HUES48 (cell line): ENCODE results near the gene LETM1.

Experiments
- H3K27ac ChIP-seq: one replicate; pipeline ENCODE4 v1.7.0; 2013; ENCODE audit warnings: low read depth, low read length, inconsistent platforms
- H3K27me3 ChIP-seq: 2 replicates; pipeline ENCODE4 v1.6.1; 2013; ENCODE audit warnings: mild to moderate bottlenecking, low read length; ENCODE audit not compliant: control insufficient read depth, insufficient read depth
- H3K36me3 ChIP-seq: 2 replicates; pipeline ENCODE4 v1.6.1; 2013; ENCODE audit warnings: low read length; ENCODE audit not compliant: control insufficient read depth, insufficient read depth
- H3K4me1 ChIP-seq: 2 replicates; pipeline ENCODE4 v1.6.1; 2013; ENCODE audit warnings: mild to moderate bottlenecking, low read length; ENCODE audit not compliant: control insufficient read depth, insufficient read depth
- H3K4me3 ChIP-seq: 2 replicates; pipeline ENCODE4 v1.5.1; 2013; ENCODE audit warnings: mild to moderate bottlenecking, low read depth, low read length
- H3K9ac ChIP-seq: 2 replicates; pipeline ENCODE4 v1.6.1; 2013; ENCODE audit warnings: mild to moderate bottlenecking, low read depth, low read length, moderate library complexity
- H3K9me3 ChIP-seq: 2 replicates; pipeline ENCODE4 v1.6.1; 2013; ENCODE audit warnings: low read length; ENCODE audit not compliant: control insufficient read depth, insufficient read depth

The LETM1 gene

GRCh38 chr4:1872870-1873269 is 16.9 kb upstream of the LETM1 start:
- Histone ChIP-seq H3K9ac (no peak overlapping the region), H3K9me3 (no peaks in the 10 kb centered on the region), H3K4me1 (peaks cover 31% of the 10 kb centered on the region), H3K27me3 (peaks cover 27% of the 10 kb centered on the region), H3K4me3 (peak overlapping the region; percentile 68), H3K36me3 (no peaks in the 10 kb centered on the region), H3K27ac (no peak overlapping the region)

DNA sequence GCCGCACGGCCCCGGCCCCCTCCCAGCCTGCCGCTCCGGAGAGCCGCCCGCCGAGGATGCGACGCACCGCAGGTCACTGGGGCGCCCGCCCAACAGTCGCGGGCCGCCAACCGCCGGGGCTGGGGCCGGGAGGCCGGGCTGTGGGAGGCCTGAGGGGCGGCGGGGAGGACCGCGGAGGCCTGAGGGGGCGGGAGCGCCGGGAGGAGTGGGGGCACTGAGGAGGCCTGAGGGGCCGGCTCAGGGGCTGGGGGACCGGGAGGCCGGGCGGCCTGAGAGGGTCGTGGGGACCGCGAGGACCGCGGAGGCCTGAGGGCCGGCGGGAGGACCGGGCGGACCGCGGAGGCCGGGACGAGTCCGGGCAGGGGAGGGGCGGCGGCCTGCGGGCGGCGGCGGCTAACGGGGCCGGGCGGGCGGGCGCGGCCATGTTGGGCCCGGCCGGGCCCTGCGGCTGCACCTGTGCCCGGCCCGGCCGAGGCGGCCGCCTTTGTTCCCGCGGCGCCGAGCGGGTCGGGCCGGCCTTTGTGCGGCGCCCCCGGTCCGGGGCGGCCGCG is 15.6 kb upstream of the LETM1 start:
- Histone ChIP-seq H3K27ac (peak overlapping the region; percentile 92), H3K9me3 (no peaks in the 10 kb centered on the region), H3K9ac (peak overlapping the region; percentile 46; the same call in 1 of the 2 replicates), H3K27me3 (peaks cover 40% of the 10 kb centered on the region), H3K4me1 (peaks cover 24% of the 10 kb centered on the region), H3K36me3 (no peaks in the 10 kb centered on the region), H3K4me3 (peak overlapping the region; percentile 68)

GRCh38 chr4:1870578-1871443 is 14.9 kb upstream of the LETM1 start, which contains the start of gene NSD2:
NSD2 (plus strand) TSS chr4:1871393; CDS start chr4:1900655, 29,262 bp downstream.
- H3K27ac ChIP-seq: peak within 1 kb of the TSS; percentile 92
- peak within 1 kb of the TSS; percentile 68 for H3K4me3 ChIP-seq
- peaks cover 24% of the 10 kb centered on the region for H3K4me1 ChIP-seq
- H3K9ac ChIP-seq: peak within 1 kb of the TSS; percentile 58; the same call in 1 of the 2 replicates
- no peaks in the 10 kb centered on the region for H3K9me3 ChIP-seq
- no peaks in the 10 kb centered on the region for H3K36me3 ChIP-seq
- H3K27me3 ChIP-seq: peaks cover 48% of the 10 kb centered on the region

DNA sequence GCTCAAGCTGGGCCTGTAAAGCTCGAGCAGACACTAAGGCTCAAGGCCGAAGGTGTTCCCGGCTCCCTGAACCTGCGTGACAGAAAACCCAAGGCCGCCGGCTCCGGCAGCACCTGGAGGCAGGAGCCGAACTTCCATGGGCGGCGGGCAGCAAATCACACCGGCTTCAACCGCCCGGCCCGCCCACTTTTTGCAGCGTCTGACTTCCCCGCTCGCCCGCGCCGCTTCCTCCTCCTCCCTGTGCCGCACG is 14.3 kb upstream of the LETM1 start:
- H3K36me3 ChIP-seq: no peaks in the 10 kb centered on the region
- peak overlapping the region; percentile 58; the same call in 1 of the 2 replicates for H3K9ac ChIP-seq
- peak overlapping the region; percentile 67 for H3K4me3 ChIP-seq
- H3K27me3 ChIP-seq: peaks cover 53% of the 10 kb centered on the region
- peak overlapping the region; percentile 84 for H3K27ac ChIP-seq
- no peaks in the 10 kb centered on the region for H3K9me3 ChIP-seq
- peaks cover 24% of the 10 kb centered on the region for H3K4me1 ChIP-seq

DNA sequence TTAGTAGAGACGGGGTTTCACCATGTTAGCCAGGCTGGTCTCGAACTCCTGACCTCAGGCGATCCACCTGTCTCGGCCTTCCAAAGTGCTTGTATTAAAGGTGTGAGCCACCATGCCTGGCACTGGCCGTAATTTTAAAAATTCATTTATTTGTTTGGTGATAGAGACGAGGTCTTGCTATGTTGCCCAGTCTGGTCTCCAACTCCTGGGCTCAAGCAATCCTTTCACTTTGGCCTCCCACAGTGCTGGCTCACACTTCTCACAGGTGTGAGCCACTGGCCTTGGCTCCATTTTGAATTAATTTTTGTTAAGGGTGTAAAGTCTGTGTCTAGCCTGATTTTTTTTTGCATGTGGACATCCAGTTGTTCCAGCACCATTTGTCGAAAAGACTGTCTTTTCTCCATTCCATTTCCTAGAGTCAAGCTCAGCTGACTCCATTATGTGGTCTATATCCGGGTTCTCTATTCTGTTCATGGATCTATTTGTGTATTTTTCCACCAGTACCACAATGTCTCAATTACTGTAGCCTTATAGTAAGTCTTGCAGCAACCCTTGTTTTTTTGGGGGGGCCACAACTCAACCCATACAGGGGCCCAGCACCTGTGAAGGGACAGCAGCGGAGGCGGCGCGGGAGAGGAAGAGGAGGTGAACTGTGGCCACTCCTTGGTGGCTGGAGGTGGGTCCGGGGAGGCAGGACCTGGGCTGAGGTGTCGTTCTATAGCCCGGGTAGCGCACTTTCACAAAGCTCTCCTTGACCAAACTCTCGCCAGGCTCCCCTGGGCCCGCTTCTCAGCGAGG is 13.8 kb upstream of the LETM1 start:
- peak overlapping the region; percentile 84 for H3K27ac ChIP-seq
- no peaks in the 10 kb centered on the region for H3K36me3 ChIP-seq
- no peak overlapping the region; the same call in 1 of the 2 replicates for H3K9ac ChIP-seq
- H3K4me3 ChIP-seq: peak overlapping the region; percentile 67
- peaks cover 24% of the 10 kb centered on the region for H3K4me1 ChIP-seq
- peaks cover 59% of the 10 kb centered on the region for H3K27me3 ChIP-seq
- H3K9me3 ChIP-seq: no peaks in the 10 kb centered on the region

DNA sequence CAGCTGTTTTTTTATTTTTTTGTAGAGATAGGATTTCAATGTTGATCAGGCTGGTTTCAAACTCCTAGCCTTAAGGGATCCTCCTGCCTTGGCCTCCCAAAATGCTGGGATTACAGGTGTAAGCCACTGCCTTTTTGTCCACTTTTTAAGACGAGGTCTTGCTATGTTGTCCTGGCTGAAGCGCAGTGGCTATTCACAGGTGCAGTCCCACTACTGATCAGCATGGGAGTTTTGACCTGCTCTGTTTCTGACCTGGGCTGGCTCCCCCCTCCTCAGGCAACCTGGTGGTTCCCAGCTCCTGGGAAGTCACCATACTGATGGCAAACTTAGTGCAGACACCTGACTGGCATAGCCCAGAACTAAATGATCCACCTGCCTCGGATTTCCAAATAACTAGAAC is 13.0 kb upstream of the LETM1 start:
- H3K9me3 ChIP-seq: no peaks in the 10 kb centered on the region
- H3K9ac ChIP-seq: no peak overlapping the region
- H3K4me1 ChIP-seq: peaks cover 22% of the 10 kb centered on the region
- H3K4me3 ChIP-seq: no peak overlapping the region
- H3K27me3 ChIP-seq: peaks cover 67% of the 10 kb centered on the region
- H3K36me3 ChIP-seq: no peaks in the 10 kb centered on the region
- H3K27ac ChIP-seq: no peak overlapping the region

DNA sequence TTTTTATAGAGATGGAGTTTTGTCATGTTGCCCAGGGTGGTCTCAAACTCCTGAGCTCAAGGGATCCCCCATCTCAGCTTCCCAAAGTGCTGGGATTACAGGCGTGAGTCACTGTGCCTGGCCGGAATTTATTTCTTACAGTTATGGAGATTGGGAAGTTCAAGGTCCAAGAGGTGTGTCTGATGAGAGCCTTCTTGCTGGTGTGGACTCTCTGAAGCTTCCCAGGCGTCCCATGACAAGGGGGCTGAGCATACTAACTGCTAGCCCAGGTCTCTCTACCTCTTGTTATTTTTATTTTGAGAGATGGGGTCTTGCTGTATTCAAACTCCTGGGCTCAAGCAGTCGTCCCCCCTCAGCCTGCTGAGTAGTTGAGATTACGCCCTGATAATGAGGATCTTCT is 12.3 kb upstream of the LETM1 start:
- Histone ChIP-seq H3K36me3 (no peaks in the 10 kb centered on the region), H3K27ac (no peak overlapping the region), H3K9me3 (no peaks in the 10 kb centered on the region), H3K9ac (no peak overlapping the region), H3K27me3 (peaks cover 73% of the 10 kb centered on the region), H3K4me3 (no peak overlapping the region), H3K4me1 (peaks cover 16% of the 10 kb centered on the region)

GRCh38 chr4:1866189-1866661 is 10.3 kb upstream of the LETM1 start:
- H3K9ac ChIP-seq: no peak overlapping the region
- peaks cover 89% of the 10 kb centered on the region for H3K27me3 ChIP-seq
- no peaks in the 10 kb centered on the region for H3K36me3 ChIP-seq
- peaks cover 6% of the 10 kb centered on the region; the same call in 1 of the 2 replicates for H3K4me1 ChIP-seq
- no peak overlapping the region for H3K4me3 ChIP-seq
- H3K9me3 ChIP-seq: no peaks in the 10 kb centered on the region
- H3K27ac ChIP-seq: no peak overlapping the region

DNA sequence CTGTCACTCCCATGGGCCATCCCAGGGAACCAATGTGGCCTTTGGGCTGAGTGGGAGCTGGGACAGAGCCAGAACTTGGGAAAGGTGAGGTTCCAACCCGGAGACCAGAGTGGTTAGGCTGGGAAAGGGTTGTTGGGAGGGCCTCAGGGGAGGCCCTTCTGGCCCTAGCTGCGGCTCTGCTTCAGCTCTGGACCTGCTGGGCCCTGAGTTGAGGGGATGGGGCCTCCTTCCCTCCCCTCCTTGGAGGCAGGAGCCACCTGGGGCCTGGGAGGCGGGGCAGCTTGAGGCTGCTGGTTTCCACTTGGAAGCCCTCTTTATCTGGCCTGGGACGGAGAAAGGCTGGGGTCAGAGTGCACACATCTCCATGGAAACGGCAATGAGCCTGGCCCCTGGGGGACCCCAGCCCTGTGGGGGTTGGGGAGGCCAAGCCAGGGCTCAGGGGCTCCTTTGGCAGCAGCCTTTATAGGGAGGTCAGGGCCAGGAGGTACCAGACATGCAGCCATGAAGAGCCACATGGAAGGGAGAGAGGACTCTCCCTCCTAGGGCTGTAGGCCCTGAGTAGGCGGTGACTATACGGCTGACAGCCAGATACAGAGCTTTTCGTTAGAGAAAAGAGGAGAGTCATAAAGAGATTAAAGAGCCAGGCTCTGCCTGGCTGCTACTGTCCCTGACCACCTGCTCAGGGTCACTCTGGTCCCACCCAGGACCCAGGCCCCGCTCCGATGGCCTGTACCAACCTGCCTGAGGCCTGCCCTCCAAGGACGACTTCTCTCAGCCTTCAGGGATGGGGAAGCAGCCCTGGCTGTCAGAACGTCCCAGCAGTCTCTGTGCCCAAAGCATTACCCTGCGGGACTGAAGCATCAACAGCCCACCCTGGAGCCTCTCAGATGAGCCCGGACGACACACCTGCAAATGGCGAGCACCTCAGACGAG is 8.4 kb upstream of the LETM1 start:
- peaks cover 99% of the 10 kb centered on the region for H3K27me3 ChIP-seq
- H3K9ac ChIP-seq: no peak overlapping the region
- H3K4me1 ChIP-seq: no peaks in the 10 kb centered on the region
- H3K4me3 ChIP-seq: no peak overlapping the region
- H3K9me3 ChIP-seq: no peaks in the 10 kb centered on the region
- no peaks in the 10 kb centered on the region for H3K36me3 ChIP-seq
- no peak overlapping the region for H3K27ac ChIP-seq

DNA sequence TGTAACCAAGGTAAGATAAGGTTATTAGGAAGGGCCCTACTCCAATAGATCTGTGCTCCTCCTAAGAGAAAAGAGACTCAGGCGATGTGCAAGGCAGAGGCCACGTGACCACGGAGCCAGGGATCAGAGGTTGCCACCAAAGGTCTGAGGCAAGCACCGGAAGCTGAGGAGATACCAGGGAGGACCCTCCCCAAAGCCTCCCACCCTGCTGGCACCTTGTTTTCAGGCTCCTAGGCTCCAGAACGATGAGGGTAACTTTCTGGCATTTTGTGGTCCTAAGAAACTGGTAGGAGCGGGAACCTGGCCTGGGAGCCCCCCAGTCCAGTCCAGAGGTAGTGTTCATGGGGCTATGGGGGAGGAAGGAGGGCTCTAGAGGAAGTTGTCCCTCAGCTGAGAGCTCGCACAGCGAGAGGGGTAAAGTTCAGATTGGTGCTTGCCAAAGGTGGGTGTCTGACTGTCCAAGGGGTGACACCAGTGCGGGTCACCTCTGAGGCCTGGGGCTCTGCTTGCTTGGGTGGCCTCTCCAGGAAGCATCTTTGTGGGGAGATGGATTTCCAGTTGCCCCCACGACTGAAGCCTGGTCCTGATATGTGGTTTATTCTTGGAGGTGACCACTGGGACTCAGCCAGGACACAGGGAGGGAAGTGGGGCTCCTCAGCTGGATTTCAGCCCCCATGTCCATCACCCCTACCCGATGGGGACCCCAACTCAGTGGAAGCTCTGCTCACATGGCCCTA is 7.5 kb upstream of the LETM1 start:
- Histone ChIP-seq H3K27ac (no peak overlapping the region), H3K9me3 (no peaks in the 10 kb centered on the region), H3K9ac (no peak overlapping the region), H3K36me3 (no peaks in the 10 kb centered on the region), H3K4me1 (no peaks in the 10 kb centered on the region), H3K4me3 (no peak overlapping the region), H3K27me3 (peaks cover 99% of the 10 kb centered on the region)
